HepG2 (cell line): ENCODE measurements around the gene NR2F1-AS1.
"Not testable (repeated sequence)": the region's sequence is repeated elsewhere in the genome, so short reads cannot be mapped to it uniquely, and the experiment has no call there.

Experiments used
- CTCF ChIP-seq: sonication (generic); formaldehyde crosslinking; IDR thresholded peaks from 2 replicates; pipeline ENCODE4 v1.5.0; 2020; ENCODE audit warnings: mild to moderate bottlenecking, missing genetic modification reagents, moderate library complexity
- HMGXB4 ChIP-seq, 2 experiments: sonication (generic) in 1 of 2; formaldehyde crosslinking in 1 of 2; IDR thresholded peaks; 2 replicates each; pipeline versions ENCODE4 v1.4.0 to v1.6.1; 2018 to 2020; ENCODE audit warnings: missing genetic modification reagents in 2 of 2, borderline replicate concordance in 1 of 2, low read depth in 1 of 2, mild to moderate bottlenecking in 1 of 2, missing biosample characterization in 1 of 2
- KLF12 ChIP-seq: sonication (generic); formaldehyde crosslinking; IDR thresholded peaks from 2 replicates; pipeline ENCODE4 v1.4.0; 2020; ENCODE audit warnings: missing genetic modification reagents, borderline replicate concordance
- ZNF883 ChIP-seq: sonication (generic); formaldehyde crosslinking; IDR thresholded peaks from 2 replicates; pipeline ENCODE4 v1.5.1; 2020; ENCODE audit warnings: mild to moderate bottlenecking, missing genetic modification reagents; ENCODE audit errors: not compliant biosample characterization
- ZZZ3 ChIP-seq: sonication (generic); formaldehyde crosslinking; IDR thresholded peaks from 2 replicates; pipeline ENCODE4 v1.4.0; 2020; ENCODE audit warnings: missing genetic modification reagents, mild to moderate bottlenecking, borderline replicate concordance

GRCh38 chr5:93549594-93549993 lies 31.4 kb downstream of the NR2F1-AS1 start:
- not testable (repeated sequence) for TF ChIP-seq KLF12; ZZZ3 (CRISPR knock-in tag); HMGXB4 (CRISPR knock-in tag; IDR thresholded peaks at IDR 0.05; ENCODE audit: borderline replicate concordance in 1 of 2, low read depth in 1 of 2); CTCF (CRISPR knock-in tag); ZNF883 (CRISPR knock-in tag)
